GM19023 (cell line): ENCODE measurements around the gene GRIK2.
"Not testable (repeated sequence)": the region's sequence is repeated elsewhere in the genome, so short reads cannot be mapped to it uniquely, and the experiment has no call there.

Experiments
- ATAC-seq: cut with Tn5 transposase; IDR thresholded peaks from one replicate; pipeline ENCODE4 v1.9.1; 2021; ENCODE audit warnings: mild to moderate bottlenecking, moderate library complexity; ENCODE audit not compliant: unreplicated experiment

GRIK2 gene

DNA sequence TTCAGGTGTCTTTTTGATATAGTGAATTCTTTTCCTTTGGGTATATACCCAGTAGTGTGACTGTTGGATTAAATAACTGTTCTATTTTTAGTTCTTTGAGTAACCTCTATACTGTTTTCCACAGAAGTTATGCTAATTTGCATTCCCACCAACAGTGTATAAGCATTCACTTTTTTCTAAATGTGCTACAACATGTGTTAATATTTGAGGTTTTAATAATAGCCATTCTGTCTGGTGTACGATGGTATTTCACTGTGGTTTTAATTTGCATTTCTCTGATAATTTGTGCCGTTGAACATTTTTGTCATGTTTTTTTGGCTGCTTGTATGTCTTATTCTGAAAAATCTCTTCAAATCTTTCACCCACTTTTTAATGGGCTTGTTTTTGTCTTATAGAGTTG, 563.5 kb downstream of the GRIK2 start:
- ATAC-seq = no peak

DNA sequence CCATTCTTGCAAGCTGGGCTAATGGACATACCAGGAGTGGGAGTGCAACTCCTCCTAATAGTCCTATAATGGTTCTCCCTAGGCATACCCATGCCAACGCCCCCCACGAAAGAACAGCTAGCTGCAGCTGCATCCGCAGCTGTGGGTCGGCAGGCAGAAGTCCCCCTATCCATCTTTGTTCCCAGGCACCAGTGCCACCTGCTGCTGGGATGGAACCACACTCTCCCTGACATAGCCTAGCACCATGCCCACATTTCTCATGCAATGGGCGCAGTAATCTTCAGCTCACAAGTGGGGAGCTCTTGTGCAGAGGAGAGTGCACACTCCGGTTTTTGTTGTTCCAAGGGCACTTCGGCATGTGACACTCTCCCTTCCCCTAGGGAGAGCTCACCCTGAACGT, 567.8 kb downstream of the GRIK2 start:
- ATAC-seq = no peak

DNA sequence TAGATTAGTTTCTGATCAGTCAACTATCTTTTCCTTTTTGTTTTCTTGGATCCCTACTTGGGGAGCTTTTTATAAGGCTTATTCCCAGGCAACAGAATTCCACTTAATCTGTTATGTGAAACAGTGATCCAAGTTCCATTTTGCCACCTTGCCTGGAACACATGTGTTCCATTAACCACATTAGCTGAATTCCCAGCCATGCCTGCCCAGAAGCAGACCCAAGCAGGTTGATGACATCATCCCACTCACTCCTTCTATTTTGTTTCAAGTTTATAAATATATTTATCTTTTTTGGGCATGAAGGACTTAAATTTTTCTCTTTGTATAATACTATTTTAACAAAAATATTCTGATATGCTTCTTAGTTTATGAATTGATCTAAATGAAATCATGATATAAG, 587.4 kb downstream of the GRIK2 start:
- no peak for ATAC-seq

DNA sequence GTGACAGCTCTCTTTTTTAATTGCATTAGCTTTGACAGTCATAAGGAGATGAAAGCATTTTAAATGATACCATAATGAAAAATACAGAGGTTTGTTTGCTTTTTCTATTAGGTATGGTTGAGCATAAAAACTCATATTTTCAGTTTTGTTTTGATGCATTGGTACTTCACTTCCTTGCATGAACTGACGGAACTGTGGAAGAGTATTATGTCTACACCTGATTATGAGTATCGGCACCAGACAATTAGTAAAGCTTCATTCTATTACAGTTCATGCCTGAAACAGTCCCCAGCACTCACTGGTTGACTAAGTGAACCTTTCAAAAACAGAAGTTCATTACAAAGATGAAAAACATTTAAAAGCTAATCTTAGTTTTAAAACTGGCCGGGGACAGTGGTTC, 593.0 kb downstream of the GRIK2 start:
- no peak for ATAC-seq

DNA sequence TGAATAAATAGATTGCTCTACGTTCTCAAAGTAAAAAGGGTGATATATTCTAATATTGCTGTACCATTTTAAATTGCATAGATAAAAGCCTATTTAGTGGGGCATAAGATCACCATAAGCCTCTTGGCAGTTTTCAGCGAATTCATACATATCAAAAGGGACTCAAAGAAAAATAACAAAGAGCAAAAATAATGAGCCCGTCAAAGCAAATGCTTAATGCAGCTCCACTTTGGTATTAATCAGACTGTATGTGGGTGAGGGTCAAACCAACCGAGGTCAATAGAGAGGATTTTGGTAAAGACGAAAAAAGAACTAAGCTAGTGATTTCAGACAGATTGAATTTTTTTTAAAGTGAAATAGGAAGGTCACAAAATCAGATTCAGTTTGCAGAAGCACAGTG, 598.8 kb downstream of the GRIK2 start:
- ATAC-seq = no peak

DNA sequence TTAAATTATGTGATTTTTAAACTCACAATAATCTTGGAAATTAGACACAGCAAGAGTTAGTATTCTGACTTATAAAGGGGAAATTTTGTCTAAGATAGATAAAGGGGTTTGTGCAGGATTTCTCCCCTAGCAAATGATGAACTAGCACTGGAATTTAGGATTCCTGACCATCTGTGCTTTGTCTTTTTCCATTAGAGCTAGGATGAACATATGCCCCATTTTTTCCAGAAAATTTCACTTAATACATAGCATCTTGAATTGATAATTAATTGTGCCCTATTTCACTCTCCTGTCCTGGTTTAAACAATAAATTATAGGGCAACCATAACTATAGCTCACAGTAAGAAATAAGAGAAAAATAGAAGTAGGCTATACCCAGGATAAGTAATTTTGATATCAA, 601.0 kb downstream of the GRIK2 start:
- no peak for ATAC-seq

DNA sequence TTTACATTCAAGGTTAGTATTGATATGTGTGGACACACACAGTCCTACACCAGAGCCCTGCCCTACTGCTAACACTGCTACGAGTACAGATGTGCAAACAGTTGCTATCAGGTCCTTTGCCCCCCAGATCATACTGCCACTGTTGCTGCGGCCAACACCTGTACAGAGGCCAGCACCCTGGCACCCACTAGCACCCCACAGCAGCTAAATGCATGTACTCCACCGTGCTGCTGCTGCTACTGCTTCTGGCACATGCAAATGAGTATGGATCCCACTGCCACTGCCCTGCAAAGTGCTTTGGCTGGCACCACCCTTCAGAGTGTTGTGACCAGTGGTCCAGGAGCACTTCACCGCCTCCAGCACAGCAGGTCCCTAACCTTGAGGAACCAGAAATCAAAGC, 621.9 kb downstream of the GRIK2 start:
- ATAC-seq = no peak

DNA sequence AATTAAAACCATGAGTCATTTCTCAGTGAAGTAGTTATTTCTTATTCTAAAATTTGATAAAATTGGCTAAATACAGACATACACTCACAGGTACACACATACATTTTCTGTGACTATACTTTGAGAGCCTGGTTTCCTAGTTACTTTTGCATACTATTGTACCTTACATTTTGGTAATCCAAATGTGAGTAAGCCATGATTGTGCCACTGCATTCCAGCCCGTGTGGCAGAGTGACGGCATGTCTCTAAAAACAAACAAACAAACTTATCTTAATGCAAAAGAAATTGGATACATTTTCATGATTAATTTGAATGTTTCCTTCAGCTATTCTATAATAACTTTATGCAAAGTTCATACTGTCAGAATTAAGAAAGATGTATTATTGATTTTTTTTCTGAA, 628.8 kb downstream of the GRIK2 start:
- ATAC-seq = no peak

DNA sequence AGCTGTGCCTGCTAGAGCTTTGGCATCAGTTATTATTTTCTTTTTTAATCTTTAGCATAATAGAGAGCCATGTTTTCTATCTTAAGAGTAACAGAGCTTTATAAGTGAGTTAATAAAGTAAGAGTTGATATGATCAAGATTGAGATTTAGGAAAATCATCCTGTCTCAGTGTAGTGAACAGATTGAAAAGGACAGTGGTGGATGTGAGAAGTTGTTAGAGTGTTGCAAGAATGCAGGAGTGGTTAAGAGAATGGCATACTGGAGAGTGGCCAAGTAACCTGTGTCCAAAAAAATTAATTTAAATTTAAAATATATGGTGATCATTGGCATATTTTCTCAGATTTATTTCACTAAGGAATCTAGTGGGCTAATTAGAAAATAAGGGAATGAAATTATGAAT, 629.3 kb downstream of the GRIK2 start:
- no peak for ATAC-seq

DNA sequence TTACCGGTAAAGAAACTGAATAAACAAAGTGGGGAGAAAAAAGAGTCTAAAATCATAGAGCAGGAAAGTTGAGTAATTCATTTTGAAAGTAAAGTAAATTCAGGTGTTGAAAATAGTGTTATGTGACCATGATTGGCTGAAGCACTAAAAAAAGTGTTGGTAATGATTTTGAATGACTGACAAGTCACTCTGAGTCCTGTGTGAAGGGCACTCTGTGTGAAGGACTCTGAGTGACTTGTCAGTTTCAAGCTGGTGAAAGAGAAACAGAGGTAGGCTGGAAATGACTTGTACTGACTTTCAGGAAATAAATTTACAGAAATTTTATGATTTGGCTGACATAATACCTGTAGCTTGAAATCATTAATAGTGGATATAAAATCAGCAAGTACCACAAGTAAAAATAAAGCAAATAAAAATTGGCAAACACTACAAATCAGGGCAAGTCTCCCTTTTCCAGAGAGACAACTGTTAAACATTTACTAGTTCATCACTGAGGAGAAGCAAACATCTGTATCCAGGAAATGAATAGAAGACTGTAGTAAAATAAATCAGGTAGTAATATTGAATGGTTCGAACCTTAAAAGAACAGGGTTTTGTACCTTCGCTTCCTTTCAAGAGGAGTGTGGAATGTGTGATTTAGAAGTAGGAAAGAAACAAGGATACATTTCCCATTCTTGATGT, 630.6 kb downstream of the GRIK2 start:
- no peak for ATAC-seq

DNA sequence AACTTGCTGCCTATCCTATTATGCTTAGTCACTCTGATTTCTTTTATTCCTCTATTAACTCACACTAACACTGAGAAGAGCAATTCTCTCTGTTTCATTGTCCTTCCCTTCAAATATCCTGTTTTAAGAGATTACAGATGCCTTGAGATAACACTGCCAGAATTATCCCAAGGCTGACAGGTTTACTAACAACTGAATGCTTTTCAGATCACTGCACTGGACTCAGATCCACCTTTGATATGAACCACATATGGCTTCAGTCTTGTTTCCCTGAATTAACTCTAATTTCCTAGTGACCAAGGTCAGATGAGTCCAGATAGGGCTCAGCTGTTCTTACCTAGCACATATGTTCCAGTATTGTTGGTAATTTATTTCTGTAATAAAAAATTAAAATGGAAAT, 633.1 kb downstream of the GRIK2 start:
- ATAC-seq = no peak

DNA sequence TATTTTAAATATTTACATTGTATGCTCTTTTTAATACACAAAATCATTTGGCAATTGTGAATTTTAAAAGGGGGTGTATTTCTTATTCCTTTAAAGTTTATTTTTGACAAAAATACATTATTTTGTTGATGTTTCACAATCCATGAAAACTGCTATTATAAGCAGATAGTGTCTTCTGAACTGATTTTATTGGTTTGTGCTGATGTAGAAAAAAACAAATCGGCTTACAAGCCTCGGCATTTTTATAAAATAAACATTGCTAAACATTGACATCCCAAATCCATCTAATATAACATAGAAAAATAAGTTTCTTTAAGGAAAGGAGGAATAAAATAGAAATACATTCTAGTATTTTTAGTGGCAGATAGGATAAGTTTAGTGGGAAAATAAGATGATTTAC, 634.7 kb downstream of the GRIK2 start:
- ATAC-seq = no peak

DNA sequence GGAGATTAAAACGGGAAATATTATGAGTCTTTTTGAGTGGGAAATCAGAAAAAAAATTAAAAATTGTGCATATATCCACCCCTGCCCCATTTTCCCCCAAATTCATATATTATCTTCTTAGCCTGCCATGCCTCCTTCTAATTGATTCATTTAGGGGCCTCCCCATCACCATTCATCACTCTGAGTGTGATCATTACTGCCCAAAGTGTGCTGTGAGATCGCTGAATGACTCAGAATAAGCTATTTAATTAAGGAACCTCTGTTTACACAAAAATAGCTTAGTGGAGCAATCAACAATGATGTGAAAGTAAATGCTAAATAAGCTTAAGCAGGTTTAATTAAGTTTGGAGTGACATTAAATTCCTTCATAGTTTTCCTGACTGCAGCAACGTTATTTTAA, 645.5 kb downstream of the GRIK2 start:
- ATAC-seq = no peak

DNA sequence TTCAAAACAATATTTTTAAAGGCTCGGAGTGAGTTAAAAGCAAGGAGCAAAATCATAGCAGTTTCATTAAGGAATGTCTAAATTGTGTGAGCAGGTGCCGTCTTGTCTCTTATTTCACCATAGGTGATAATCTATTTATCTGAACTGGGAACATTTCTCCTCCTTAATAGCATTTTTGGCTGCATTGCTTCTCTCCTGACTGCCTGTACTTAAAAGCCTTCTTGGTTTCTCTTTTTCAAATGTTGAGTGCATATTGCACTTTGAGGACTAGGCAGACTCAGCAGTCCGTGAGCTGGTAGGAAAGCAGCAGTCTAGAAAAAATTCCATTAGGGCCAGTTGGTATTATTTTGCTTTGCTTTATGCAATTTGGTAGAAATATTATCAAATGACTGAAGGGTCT, 645.9 kb downstream of the GRIK2 start:
- ATAC-seq = no peak

DNA sequence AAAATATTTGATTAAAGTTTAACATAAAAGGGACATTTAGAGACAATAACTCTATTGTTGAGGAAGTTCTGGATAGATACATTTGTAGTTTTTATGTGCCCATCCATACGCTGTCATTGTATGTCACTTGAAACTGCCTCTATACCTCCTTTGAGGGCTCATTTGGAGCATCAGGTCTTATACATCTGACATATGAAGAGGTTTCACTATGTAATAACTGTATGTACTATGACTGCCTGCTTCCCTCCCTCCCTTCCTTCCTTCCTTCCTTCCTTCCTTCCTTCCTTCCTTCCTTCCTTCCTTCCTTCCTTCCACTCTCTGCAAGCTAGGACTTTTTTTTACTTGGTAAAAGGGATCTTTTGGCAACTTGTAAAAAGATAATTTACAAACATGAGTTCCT, 657.5 kb downstream of the GRIK2 start:
- ATAC-seq = no peak

DNA sequence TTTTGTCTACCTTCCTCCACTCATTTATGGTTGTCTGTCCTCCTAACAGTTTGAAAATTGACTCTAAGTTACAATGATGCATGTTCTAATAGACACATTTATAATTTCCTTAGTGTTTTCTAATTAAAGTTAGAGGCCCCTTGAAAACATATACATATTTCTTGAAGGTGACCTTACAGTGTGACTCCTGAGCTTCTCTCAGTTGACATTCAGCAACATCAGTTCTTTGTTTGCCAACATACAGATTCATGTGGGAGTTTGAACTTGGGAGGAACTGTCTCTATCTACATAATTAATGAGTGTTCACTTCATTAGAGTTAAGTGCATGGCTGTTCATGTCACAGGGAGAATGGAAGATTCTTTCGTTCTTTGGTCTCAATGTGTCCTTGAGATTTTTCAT, 658.2 kb downstream of the GRIK2 start:
- ATAC-seq = no peak

DNA sequence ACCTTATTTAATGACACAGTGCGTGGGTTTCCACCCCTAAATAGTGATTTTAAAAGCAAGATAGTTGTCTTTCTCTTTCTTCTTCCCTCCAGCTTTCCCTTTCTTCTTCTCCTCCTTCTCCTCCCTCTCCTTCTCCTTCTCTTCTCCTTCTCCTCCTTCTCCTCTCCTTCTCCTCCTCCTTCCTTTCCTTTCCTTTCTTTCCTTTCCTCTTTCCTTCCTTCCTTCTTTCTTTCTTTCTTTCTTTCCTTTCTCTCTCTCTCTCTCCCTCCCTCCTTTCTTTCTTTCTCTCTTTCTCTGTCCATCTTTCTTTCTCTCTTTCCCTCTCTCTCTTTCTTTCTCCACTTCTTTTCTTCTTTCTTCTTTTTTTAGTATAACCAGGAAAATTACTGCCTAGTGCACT, 670.6 kb downstream of the GRIK2 start:
- no peak for ATAC-seq

DNA sequence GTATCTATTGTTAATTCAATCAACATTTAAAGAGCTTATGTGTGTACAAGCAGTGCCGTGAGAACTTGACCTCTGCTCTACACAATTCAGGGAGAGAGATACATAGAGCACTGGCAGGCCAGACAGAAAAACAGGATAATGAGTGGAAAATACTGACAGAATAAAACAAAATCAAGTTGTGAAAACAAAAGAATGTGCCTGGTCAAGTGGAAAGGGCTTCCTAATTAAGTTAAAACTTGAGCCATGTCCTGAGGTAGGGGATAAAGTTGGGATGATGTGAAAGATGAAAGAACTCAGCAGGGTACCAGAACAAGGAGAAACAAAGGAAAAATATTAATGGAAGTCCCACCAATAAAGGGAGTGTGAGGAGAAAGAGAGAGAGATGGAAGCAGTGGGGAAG, 672.8 kb downstream of the GRIK2 start:
- ATAC-seq = no peak

DNA sequence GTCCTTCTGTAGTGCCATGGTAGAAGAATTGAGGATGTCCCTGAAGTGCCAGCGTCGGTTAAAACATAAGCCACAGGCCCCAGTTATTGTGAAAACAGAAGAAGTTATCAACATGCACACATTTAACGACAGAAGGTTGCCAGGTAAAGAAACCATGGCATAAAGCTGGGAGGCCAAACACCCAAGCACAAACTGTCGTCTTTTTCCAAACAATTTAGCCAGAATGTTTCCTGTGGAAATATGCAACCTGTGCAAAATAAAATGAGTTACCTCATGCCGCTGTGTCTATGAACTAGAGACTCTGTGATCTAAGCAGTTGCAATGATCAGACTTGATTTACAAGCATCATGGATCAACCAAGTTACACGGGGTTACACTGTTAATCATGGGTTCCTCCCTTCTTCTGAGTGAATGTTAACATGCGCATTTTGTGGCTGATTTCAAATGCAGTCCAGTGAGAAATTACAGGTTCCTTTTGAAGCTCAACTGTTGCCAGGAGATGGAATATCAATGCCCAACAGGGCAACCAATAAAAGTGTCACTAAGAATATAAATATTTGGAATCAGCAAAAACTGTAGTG, 674.9 kb downstream of the GRIK2 start:
- no peak for ATAC-seq

DNA sequence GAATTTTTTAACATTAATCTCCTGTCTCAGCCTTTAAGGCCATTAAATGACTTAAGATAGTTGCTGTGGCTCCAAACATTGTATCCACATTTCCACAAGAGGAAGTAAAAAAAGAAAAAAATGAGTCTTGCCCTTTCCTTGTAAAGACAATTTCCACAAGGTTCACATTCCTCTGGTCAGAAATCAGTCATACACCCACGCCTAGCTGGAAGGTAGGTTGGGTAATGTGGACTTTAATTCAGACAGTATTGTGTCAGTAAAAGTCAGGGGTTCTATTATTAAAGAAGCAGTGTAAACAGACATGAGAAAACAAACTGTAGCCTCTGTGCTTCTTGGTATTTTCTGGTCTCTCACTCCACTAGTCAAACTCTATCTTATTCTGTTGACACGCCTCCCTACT, 682.0 kb downstream of the GRIK2 start:
- no peak for ATAC-seq

DNA sequence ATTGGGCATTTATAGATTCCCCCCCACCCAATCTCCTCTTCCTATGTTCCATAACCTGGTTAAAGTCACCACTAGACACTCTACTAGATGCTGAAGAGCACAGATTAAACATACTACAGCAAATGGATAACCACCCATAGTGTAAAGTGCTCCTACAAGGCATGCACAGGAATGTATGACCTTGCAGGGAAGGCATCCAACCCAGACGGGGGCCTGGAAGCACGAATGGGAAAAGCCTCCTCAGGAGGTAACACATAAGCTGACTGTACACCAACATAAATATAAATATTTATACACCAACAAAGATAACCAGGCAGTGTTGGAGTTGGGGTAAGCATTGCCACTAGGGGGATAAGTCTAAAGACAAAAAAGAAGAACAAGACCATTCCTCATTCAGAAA, 691.7 kb downstream of the GRIK2 start:
- ATAC-seq = no peak

DNA sequence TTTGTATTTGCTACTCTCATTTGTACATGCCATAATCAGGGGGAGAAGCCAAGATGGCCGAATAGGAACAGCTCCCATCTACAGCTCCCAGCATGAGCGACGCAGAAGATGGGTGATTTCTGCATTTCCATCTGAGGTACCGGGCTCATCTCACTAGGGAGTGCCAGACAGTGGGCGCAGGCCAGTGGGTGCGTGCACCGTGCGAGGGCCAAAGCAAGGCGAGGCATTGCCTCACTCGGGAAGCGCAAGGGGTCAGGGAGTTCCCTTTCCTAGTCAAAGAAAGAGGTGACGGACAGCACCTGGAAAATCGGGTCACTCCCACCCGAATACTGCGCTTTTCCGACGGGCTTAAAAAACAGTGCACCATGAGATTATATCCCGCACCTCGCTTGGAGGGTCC, 694.7 kb downstream of the GRIK2 start:
- not testable (repeated sequence) for ATAC-seq

DNA sequence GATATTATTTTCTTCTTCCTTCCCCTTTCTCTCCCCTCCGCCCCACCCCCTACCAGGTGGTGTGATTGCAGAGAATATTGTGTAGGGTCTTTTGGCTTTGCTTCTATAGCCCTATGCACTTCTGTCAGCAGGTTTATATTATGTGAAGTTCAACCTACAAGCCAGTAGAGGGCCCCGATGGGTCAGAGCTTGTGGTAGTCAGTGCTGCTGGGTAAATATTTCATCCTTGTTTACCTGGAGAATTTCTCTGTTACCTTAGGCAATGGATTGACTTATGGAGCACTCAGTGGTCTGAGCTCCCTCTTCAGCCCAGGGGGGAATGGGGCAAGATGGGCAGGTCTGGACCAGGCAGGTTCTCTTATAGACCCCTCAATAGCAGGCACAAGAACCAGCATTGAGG, 720.9 kb downstream of the GRIK2 start:
- no peak for ATAC-seq
